SU-DHL-6 (cell line): ENCODE results near the gene DPCD.

Source experiments
- H2AFZ ChIP-seq: fragments of 200-600 bp; sonication (generic); 2 replicates; pipeline ENCODE4 v1.6.1; 2014; ENCODE audit warnings: low read depth, mild to moderate bottlenecking, moderate library complexity, mixed read lengths, antibody characterized with exemption, low read length; ENCODE audit not compliant: severe bottlenecking
- H3F3A ChIP-seq: fragments of 200-600 bp; shearing (Covaris generic); 2 replicates; pipeline ENCODE4 v1.6.0; 2016; ENCODE audit warnings: antibody characterized with exemption, mild to moderate bottlenecking; ENCODE audit not compliant: insufficient read depth
- H3K27ac ChIP-seq: fragments of 200-600 bp; sonication (generic); 2 replicates; pipeline ENCODE4 v1.5.1; 2016; ENCODE audit warnings: low read depth, mild to moderate bottlenecking, low read length, moderate library complexity, mixed read lengths
- H3K27me3 ChIP-seq: fragments of 200-600 bp; sonication (generic), shearing (Covaris generic); 2 replicates; pipeline ENCODE4 v1.6.0; 2014; ENCODE audit warnings: mild to moderate bottlenecking, low read length
- H3K36me3 ChIP-seq: fragments of 200-600 bp; sonication (generic); 2 replicates; pipeline ENCODE4 v1.6.1; 2014; ENCODE audit warnings: mild to moderate bottlenecking, low read length, mixed read lengths
- H3K4me2 ChIP-seq: fragments of 300-600, 200-600 bp; shearing (Covaris generic), sonication (generic); 2 replicates; pipeline ENCODE4 v1.6.0; 2014; ENCODE audit warnings: low read length, low read depth, mild to moderate bottlenecking; ENCODE audit not compliant: poor library complexity, severe bottlenecking
- H3K4me3 ChIP-seq: fragments of 200-600 bp; sonication (generic); 2 replicates; pipeline ENCODE4 v1.5.1; 2014; ENCODE audit warnings: antibody characterized with exemption, low read length, mild to moderate bottlenecking, mixed read lengths; ENCODE audit not compliant: insufficient read depth, poor library complexity, severe bottlenecking
- H3K79me2 ChIP-seq: fragments of 200-600 bp; sonication (generic); 2 replicates; pipeline ENCODE4 v1.6.1; 2014; ENCODE audit warnings: mild to moderate bottlenecking, low read length, moderate library complexity; ENCODE audit not compliant: insufficient read depth
- H3K9ac ChIP-seq: fragments of 200-600 bp; sonication (generic); 2 replicates; pipeline ENCODE4 v1.7.0; 2014; ENCODE audit warnings: mild to moderate bottlenecking, low read length
- H3K9me2 ChIP-seq: fragments of 200-600 bp; sonication (generic); replicated peaks from 2 replicates; pipeline ENCODE4 v1.6.1; 2014; ENCODE audit warnings: low read length; ENCODE audit not compliant: insufficient read depth
- H3K9me3 ChIP-seq: fragments of 200-600 bp; sonication (generic); 2 replicates; pipeline ENCODE4 v1.6.1; 2014; ENCODE audit warnings: low read length, mixed read lengths; ENCODE audit not compliant: insufficient read depth
- H4K20me1 ChIP-seq: fragments of 200-600 bp; sonication (generic); 2 replicates; pipeline ENCODE4 v1.6.1; 2014; ENCODE audit warnings: low read depth, mild to moderate bottlenecking, antibody characterized with exemption, low read length, moderate library complexity, mixed read lengths
- EZH2phosphoT487 ChIP-seq: fragments of 200-600 bp; sonication (generic), shearing (Covaris generic); conservative IDR thresholded peaks from 2 replicates; pipeline ENCODE4 v1.6.1; 2018; ENCODE audit warnings: mild to moderate bottlenecking, antibody characterized with exemption, low read length, moderate library complexity, mixed read lengths
- TF ChIP-seq, protein P1 (sequence below): fragments of 200-600 bp; sonication (generic); IDR thresholded peaks from one replicate; pipeline ENCODE4 v1.5.1; 2017; ENCODE audit warnings: antibody characterized with exemption, mild to moderate bottlenecking, low read length, moderate library complexity; ENCODE audit not compliant: insufficient read depth, poor library complexity, severe bottlenecking

DPCD gene

DNA sequence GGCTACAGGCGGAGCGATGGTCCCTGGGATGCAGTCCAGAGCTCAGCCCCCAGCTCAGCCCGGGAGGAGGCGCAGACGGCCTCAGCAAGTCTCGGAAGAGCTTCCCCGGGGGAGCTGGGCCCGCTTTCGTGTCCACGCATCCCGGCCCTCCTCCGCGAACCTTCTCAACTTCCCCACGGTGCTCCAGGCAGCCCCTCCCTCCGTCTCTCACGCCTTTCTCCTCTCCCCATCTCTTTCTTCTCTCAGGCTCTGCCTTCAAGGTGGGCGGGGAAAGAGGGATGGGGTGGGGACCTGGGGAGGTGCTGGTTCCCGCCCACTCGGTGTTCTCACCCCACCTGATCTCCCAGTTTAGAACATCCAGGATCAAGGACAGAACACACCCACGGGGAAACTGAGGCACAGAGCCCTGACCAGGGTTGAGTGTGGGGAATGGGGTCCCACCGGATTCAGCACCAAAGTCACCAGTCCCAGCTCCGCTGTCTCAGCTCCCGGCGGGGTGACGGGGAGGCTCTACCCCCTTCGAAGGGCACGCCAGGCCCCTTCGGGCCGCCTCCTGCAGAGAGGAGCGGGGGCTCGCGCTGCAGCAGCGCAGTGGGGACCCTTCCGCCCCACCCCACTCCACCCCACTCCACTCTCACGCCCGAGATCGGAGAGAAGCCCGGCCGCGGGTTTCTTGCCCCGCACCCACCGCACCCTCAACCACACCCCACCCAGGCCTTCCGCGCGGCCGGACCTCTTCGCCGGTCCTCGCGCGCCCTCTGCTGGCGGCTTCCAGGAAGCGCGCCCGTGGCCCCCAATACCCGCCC is 18.3 kb upstream of the DPCD start:
- no peaks in the 10 kb centered on the region; the same call in 1 of the 2 replicates for H3K27me3 ChIP-seq

DNA sequence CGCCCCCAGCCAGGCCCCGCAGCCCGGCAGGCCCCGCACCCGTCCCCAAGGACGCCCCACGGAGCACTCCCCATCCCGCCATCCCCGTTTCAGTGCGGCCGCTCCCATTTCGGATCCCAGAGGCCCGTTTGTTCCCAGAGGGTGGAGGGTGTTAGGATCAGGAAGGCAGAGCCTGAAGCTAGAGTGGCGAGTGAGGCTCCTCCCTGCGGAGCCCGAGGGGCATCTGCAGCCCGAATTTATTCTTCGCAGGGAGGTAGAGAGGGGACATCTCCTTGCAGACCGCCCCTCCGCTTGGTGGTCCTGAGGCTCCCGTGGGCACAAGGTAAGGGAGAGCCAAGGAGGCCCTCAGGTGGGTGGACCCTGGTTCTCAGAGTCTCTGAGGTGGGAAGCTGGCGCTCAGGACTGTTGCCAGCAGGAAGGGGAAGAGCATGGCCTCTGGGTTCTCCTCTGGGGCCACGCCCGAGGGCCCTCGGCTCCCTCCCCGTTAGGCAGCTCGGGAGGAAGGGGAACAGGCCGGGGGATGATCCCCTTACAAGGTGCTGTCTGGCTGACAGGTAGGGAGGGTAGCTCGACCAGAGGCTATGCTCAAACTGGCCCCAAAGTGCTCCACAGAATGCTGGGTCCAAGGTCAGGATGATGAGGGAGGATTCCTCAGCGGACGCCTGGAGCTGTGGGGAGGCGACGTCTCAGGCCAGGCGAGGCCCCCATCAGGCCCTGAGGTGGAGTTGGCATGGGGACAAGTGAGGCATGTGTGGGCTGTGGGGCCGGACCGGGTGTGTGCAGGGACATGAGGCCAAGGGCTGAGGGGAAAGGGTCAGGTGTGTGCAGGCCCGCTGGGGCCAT is 17.5 kb upstream of the DPCD start:
- no peaks in the 10 kb centered on the region for H4K20me1 ChIP-seq
- H3K9ac ChIP-seq: peak overlapping the region; percentile 55; the same call in 1 of the 2 replicates
- no peaks in the 10 kb centered on the region; the same call in 1 of the 2 replicates for H3K27me3 ChIP-seq

More for the DNA sequence above, 18.3 kb upstream of the DPCD start:
- H2AFZ ChIP-seq: peak overlapping the region; percentile 94
- H3K4me2 ChIP-seq: peak overlapping the region; percentile 86
- no peaks in the 10 kb centered on the region for H4K20me1 ChIP-seq
- H3K36me3 ChIP-seq: no peaks in the 10 kb centered on the region
- no peak overlapping the region for H3K27ac ChIP-seq
- H3K9ac ChIP-seq: peak overlapping the region; percentile 55
- H3K79me2 ChIP-seq: no peaks in the 10 kb centered on the region
- H3F3A ChIP-seq: no peaks in the 10 kb centered on the region
- no peaks in the 10 kb centered on the region for H3K9me3 ChIP-seq
- H3K9me2 ChIP-seq: no peaks in the 10 kb centered on the region
- TF ChIP-seq EZH2phosphoT487: no peak
- TF ChIP-seq, protein P1, sequence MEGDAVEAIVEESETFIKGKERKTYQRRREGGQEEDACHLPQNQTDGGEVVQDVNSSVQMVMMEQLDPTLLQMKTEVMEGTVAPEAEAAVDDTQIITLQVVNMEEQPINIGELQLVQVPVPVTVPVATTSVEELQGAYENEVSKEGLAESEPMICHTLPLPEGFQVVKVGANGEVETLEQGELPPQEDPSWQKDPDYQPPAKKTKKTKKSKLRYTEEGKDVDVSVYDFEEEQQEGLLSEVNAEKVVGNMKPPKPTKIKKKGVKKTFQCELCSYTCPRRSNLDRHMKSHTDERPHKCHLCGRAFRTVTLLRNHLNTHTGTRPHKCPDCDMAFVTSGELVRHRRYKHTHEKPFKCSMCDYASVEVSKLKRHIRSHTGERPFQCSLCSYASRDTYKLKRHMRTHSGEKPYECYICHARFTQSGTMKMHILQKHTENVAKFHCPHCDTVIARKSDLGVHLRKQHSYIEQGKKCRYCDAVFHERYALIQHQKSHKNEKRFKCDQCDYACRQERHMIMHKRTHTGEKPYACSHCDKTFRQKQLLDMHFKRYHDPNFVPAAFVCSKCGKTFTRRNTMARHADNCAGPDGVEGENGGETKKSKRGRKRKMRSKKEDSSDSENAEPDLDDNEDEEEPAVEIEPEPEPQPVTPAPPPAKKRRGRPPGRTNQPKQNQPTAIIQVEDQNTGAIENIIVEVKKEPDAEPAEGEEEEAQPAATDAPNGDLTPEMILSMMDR: peak; percentile 72
- H3K4me3 ChIP-seq: peak overlapping the region; percentile 67

DNA sequence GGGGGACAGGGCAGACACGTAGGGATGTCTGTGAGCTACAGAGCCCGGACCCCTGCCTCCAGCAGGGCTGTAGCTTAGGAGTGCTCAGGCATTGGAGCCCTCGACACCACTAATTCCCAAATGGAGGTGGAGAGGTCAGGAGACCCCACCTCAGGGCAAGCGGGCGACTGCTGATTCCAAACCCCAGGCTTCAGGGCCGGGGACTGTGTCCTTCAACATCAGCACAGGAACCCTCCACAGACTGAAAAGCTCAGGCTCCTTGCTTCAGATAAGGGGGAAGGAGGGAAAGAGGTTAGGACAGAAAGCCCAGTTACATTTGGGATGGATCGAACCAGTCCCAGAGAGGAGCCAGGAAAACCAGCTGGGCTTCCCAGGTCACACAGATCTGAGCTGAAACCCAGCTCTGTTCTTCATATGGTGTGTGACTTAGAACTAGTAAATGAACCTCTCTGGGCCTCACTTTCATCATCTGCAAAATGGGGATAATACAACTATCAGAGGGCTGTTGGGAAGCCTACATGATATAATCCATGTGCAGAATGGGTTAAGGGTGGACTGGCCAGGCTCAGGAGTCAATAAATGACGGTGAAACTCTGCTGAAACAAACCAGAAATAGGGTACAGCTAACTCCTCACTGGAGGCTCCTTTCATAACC is 16.7 kb upstream of the DPCD start:
- Histone ChIP-seq H3K9ac (no peak overlapping the region), H3K36me3 (no peaks in the 10 kb centered on the region), H3K79me2 (no peaks in the 10 kb centered on the region), H3K9me2 (no peaks in the 10 kb centered on the region), H3F3A (no peaks in the 10 kb centered on the region), H3K27me3 (no peaks in the 10 kb centered on the region; the same call in 1 of the 2 replicates), H3K27ac (no peak overlapping the region), H3K4me3 (no peak overlapping the region), H3K4me2 (no peak overlapping the region), H3K9me3 (no peaks in the 10 kb centered on the region), H2AFZ (no peak overlapping the region), H4K20me1 (no peaks in the 10 kb centered on the region)
- TF ChIP-seq, protein P1: no peak
- no peak for TF ChIP-seq EZH2phosphoT487

More for the DNA sequence above, 17.5 kb upstream of the DPCD start:
- no peaks in the 10 kb centered on the region for H3K9me3 ChIP-seq
- no peak for TF ChIP-seq EZH2phosphoT487
- TF ChIP-seq, protein P1: no peak
- peak overlapping the region; percentile 94 for H2AFZ ChIP-seq
- H3K79me2 ChIP-seq: no peaks in the 10 kb centered on the region
- peak overlapping the region; percentile 67 for H3K4me3 ChIP-seq
- no peaks in the 10 kb centered on the region for H3K36me3 ChIP-seq
- no peaks in the 10 kb centered on the region for H3F3A ChIP-seq
- H3K27ac ChIP-seq: no peak overlapping the region
- no peaks in the 10 kb centered on the region for H3K9me2 ChIP-seq
- H3K4me2 ChIP-seq: peak overlapping the region; percentile 86
